ENCODE data around the gene SMARCA4. TPM values are rescaled to one million over a fixed set of nuclear protein-coding genes. Genes with fewer than 3 reads are reported as not detected.
A peak's percentile ranks its signal among the peaks of the same experiment; 100 is the strongest.

The SMARCA4 gene
- total RNA-seq, 1 donor from 2014 or later: 95.6 TPM

DNA sequence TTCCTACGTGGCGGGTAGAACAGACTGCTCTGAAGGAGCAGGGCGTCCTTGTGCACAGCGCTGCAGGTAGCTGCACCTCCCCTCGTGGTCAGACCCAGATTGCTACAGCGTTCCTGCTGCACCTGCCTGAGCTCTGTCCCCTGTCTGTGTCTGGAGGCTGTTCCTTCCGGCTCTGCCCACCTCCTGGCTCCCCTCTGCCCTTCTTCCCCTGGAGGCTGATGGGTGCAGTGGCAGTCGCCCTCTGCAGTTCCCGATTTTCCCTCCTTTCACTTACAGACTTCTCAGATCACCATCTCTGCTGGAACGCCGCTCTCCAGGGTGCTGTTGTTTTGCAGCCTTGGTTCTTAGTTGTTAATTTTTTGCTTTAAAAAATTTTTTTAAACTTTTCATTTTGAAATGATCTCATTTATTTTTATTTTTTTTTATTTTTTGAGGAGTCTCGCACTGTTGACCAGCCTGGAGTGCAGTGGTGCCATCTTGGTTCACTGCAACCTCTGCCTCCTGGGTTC, 53.6 kb downstream of the SMARCA4 start:
- DNase-seq (no peak), ATAC-seq (no peak)
- Histone ChIP-seq H3K36me3 (peaks cover 97% of the 10 kb centered on the region), H3K27me3 (no peaks in the 10 kb centered on the region), H3K4me3 (no peak overlapping the region), H3K27ac (no peak overlapping the region), H3K4me1 (no peaks in the 10 kb centered on the region), H3K9me3 (no peaks in the 10 kb centered on the region)
- TF ChIP-seq CTCF (IDR thresholded peaks at IDR 0.05): no peak
- intact Hi-C loops (cut with DNase I): no loop called here

GRCh38 chr19:11016631-11017030, 55.8 kb downstream of the SMARCA4 start:
- H3K27ac ChIP-seq: no peak overlapping the region
- no peak for TF ChIP-seq CTCF (IDR thresholded peaks at IDR 0.05)
- H3K4me1 ChIP-seq: no peaks in the 10 kb centered on the region
- peaks cover 98% of the 10 kb centered on the region for H3K36me3 ChIP-seq
- H3K27me3 ChIP-seq: no peaks in the 10 kb centered on the region
- ATAC-seq: no peak
- no peaks in the 10 kb centered on the region for H3K9me3 ChIP-seq
- DNase-seq: no peak
- intact Hi-C loops (cut with DNase I): no loop called here
- no peak overlapping the region for H3K4me3 ChIP-seq

- no peak overlapping the region for H3K4me3 ChIP-seq
- ATAC-seq (no peak), DNase-seq (no peak)
- intact Hi-C loops (cut with DNase I): no loop called here
- TF ChIP-seq CTCF (IDR thresholded peaks at IDR 0.05): no peak
- H3K27ac ChIP-seq: no peak overlapping the region
- H3K36me3 ChIP-seq: peaks cover 98% of the 10 kb centered on the region
- H3K9me3 ChIP-seq: no peaks in the 10 kb centered on the region
- H3K4me1 ChIP-seq: no peaks in the 10 kb centered on the region
- H3K27me3 ChIP-seq: no peaks in the 10 kb centered on the region
Observed at GRCh38 chr19:11017275-11018035, 56.6 kb downstream of the SMARCA4 start.

- no peak for TF ChIP-seq CTCF (IDR thresholded peaks at IDR 0.05)
Observed at GRCh38 chr19:11018179-11018578, 57.3 kb downstream of the SMARCA4 start.

GRCh38 chr19:11018763-11019162, 57.9 kb downstream of the SMARCA4 start:
- H3K36me3 ChIP-seq: peaks cover 97% of the 10 kb centered on the region
- no peaks in the 10 kb centered on the region for H3K27me3 ChIP-seq
- DNase-seq: no peak
- no peaks in the 10 kb centered on the region for H3K9me3 ChIP-seq
- ATAC-seq: peak; percentile 49
- H3K27ac ChIP-seq: no peak overlapping the region
- no peaks in the 10 kb centered on the region for H3K4me1 ChIP-seq
- intact Hi-C loops (cut with DNase I): no loop called here
- no peak overlapping the region for H3K4me3 ChIP-seq
- no peak for TF ChIP-seq CTCF (IDR thresholded peaks at IDR 0.05)

More at GRCh38 chr19:11018179-11018578, 57.3 kb downstream of the SMARCA4 start:
- no peaks in the 10 kb centered on the region for H3K9me3 ChIP-seq
- ATAC-seq (peak; percentile 39), DNase-seq (no peak)
- H3K36me3 ChIP-seq: peaks cover 97% of the 10 kb centered on the region
- H3K27me3 ChIP-seq: no peaks in the 10 kb centered on the region
- intact Hi-C loops (cut with DNase I): no loop called here
- H3K4me3 ChIP-seq: no peak overlapping the region
- H3K27ac ChIP-seq: no peak overlapping the region
- H3K4me1 ChIP-seq: no peaks in the 10 kb centered on the region
